ENCODE data around the gene ACACB.

The ACACB gene

GRCh38 chr12:109114644-109115043 is 1.7 kb upstream of the ACACB start:
- no peak for TF ChIP-seq FOXP2 (optimal IDR thresholded peaks at IDR 0.05; ENCODE audit: control extremely low read depth, extremely low read length, insufficient read depth)
- no peak for TF ChIP-seq EZH2 (IDR thresholded peaks at IDR 0.05)
- TF ChIP-seq POLR2AphosphoS5 (IDR thresholded peaks at IDR 0.05; ENCODE audit: borderline replicate concordance, low read depth, low read length) = no peak
- Histone ChIP-seq H3K27ac (no peak overlapping the region), H3K9ac (ENCODE audit: insufficient read length) (no peak overlapping the region), H3K9me3 (ENCODE audit: low read depth, low read length) (no peaks in the 10 kb centered on the region), H3K36me3 (ENCODE audit: insufficient read depth, low read length) (peaks cover 7% of the 10 kb centered on the region; the same call in 1 of the 2 replicates), H3K4me3 (no peak overlapping the region)
- DNase-seq (ENCODE audit: low read depth, low spot score) = no peak

GRCh38 chr12:109115404-109115757 is 1.0 kb upstream of the ACACB start:
- peak overlapping the region; percentile 32 for H3K4me3 ChIP-seq
- H3K9ac ChIP-seq (ENCODE audit: insufficient read length) = no peak overlapping the region
- no peaks in the 10 kb centered on the region for H3K9me3 ChIP-seq (ENCODE audit: low read depth, low read length)
- TF ChIP-seq POLR2AphosphoS5 (IDR thresholded peaks at IDR 0.05; ENCODE audit: borderline replicate concordance, low read depth, low read length) = no peak
- TF ChIP-seq EZH2 (IDR thresholded peaks at IDR 0.05) = no peak
- TF ChIP-seq FOXP2 (optimal IDR thresholded peaks at IDR 0.05; ENCODE audit: control extremely low read depth, extremely low read length, insufficient read depth) = no peak
- H3K27ac ChIP-seq = peak overlapping the region; percentile 85
- 0 out of 2 replicates have a peak, but pooled peaks cover 1% of the 10 kb centered on the region for H3K36me3 ChIP-seq (ENCODE audit: insufficient read depth, low read length)
- DNase-seq (ENCODE audit: low read depth, low spot score) = no peak

GRCh38 chr12:109116611-109116949 is 193 bp downstream of the ACACB start:
- H3K9me3 ChIP-seq (ENCODE audit: low read depth, low read length) = no peaks in the 10 kb centered on the region
- DNase-seq (ENCODE audit: low read depth, low spot score) = no peak
- H3K9ac ChIP-seq (ENCODE audit: insufficient read length) = peak overlapping the region; percentile 35
- TF ChIP-seq POLR2AphosphoS5 (IDR thresholded peaks at IDR 0.05; ENCODE audit: borderline replicate concordance, low read depth, low read length) = no peak
- TF ChIP-seq EZH2 (IDR thresholded peaks at IDR 0.05) = no peak
- no peak for TF ChIP-seq FOXP2 (optimal IDR thresholded peaks at IDR 0.05; ENCODE audit: control extremely low read depth, extremely low read length, insufficient read depth)
- peak overlapping the region; percentile 85 for H3K27ac ChIP-seq
- H3K36me3 ChIP-seq (ENCODE audit: insufficient read depth, low read length) = no peaks in the 10 kb centered on the region
- H3K4me3 ChIP-seq = peak overlapping the region; percentile 32

- H3K27ac ChIP-seq = no peak overlapping the region
- H3K4me3 ChIP-seq = no peak overlapping the region
- H3K9me3 ChIP-seq (ENCODE audit: low read depth, low read length) = no peaks in the 10 kb centered on the region
- no peak for DNase-seq (ENCODE audit: low read depth, low spot score)
- TF ChIP-seq FOXP2 (optimal IDR thresholded peaks at IDR 0.05; ENCODE audit: control extremely low read depth, extremely low read length, insufficient read depth) = no peak
- TF ChIP-seq POLR2AphosphoS5 (IDR thresholded peaks at IDR 0.05; ENCODE audit: borderline replicate concordance, low read depth, low read length) = no peak
- TF ChIP-seq EZH2 (IDR thresholded peaks at IDR 0.05) = no peak
- H3K9ac ChIP-seq (ENCODE audit: insufficient read length) = no peak overlapping the region
- no peaks in the 10 kb centered on the region for H3K36me3 ChIP-seq (ENCODE audit: insufficient read depth, low read length)
These were observed 3.7 kb downstream of the ACACB start for GRCh38 chr12:109120095-109120494.

- no peak for DNase-seq (ENCODE audit: low read depth, low spot score)
- TF ChIP-seq POLR2AphosphoS5 (IDR thresholded peaks at IDR 0.05; ENCODE audit: borderline replicate concordance, low read depth, low read length) = no peak
- no peak for TF ChIP-seq FOXP2 (optimal IDR thresholded peaks at IDR 0.05; ENCODE audit: control extremely low read depth, extremely low read length, insufficient read depth)
- no peak for TF ChIP-seq EZH2 (IDR thresholded peaks at IDR 0.05)
- Histone ChIP-seq H3K9ac (ENCODE audit: insufficient read length) (no peak overlapping the region), H3K36me3 (ENCODE audit: insufficient read depth, low read length) (no peaks in the 10 kb centered on the region), H3K27ac (no peak overlapping the region), H3K4me3 (no peak overlapping the region), H3K9me3 (ENCODE audit: low read depth, low read length) (no peaks in the 10 kb centered on the region)
These were observed 4.2 kb downstream of the ACACB start for GRCh38 chr12:109120557-109120956.

- Histone ChIP-seq H3K9me3 (ENCODE audit: low read depth, low read length) (no peaks in the 10 kb centered on the region), H3K36me3 (ENCODE audit: insufficient read depth, low read length) (no peaks in the 10 kb centered on the region), H3K27ac (no peak overlapping the region), H3K9ac (ENCODE audit: insufficient read length) (no peak overlapping the region), H3K4me3 (no peak overlapping the region)
- TF ChIP-seq FOXP2 (optimal IDR thresholded peaks at IDR 0.05; ENCODE audit: control extremely low read depth, extremely low read length, insufficient read depth) (no peak), POLR2AphosphoS5 (IDR thresholded peaks at IDR 0.05; ENCODE audit: borderline replicate concordance, low read depth, low read length) (no peak), EZH2 (IDR thresholded peaks at IDR 0.05) (no peak)
- no peak for DNase-seq (ENCODE audit: low read depth, low spot score)
These were observed 5.0 kb downstream of the ACACB start for GRCh38 chr12:109121346-109121880.

GRCh38 chr12:109124878-109125648 is 8.7 kb downstream of the ACACB start:
- no peak for DNase-seq (ENCODE audit: low read depth, low spot score)
- no peak overlapping the region for H3K27ac ChIP-seq
- no peaks in the 10 kb centered on the region for H3K9me3 ChIP-seq (ENCODE audit: low read depth, low read length)
- TF ChIP-seq POLR2AphosphoS5 (IDR thresholded peaks at IDR 0.05; ENCODE audit: borderline replicate concordance, low read depth, low read length) (no peak), EZH2 (IDR thresholded peaks at IDR 0.05) (no peak), FOXP2 (optimal IDR thresholded peaks at IDR 0.05; ENCODE audit: control extremely low read depth, extremely low read length, insufficient read depth) (no peak)
- H3K4me3 ChIP-seq = no peak overlapping the region
- H3K9ac ChIP-seq (ENCODE audit: insufficient read length) = no peak overlapping the region
- no peaks in the 10 kb centered on the region for H3K36me3 ChIP-seq (ENCODE audit: insufficient read depth, low read length)

- DNase-seq (ENCODE audit: low read depth, low spot score) = no peak
- Histone ChIP-seq H3K36me3 (ENCODE audit: insufficient read depth, low read length) (no peaks in the 10 kb centered on the region), H3K4me3 (no peak overlapping the region), H3K9me3 (ENCODE audit: low read depth, low read length) (no peaks in the 10 kb centered on the region), H3K27ac (no peak overlapping the region), H3K9ac (ENCODE audit: insufficient read length) (no peak overlapping the region)
- TF ChIP-seq FOXP2 (optimal IDR thresholded peaks at IDR 0.05; ENCODE audit: control extremely low read depth, extremely low read length, insufficient read depth) (no peak), POLR2AphosphoS5 (IDR thresholded peaks at IDR 0.05; ENCODE audit: borderline replicate concordance, low read depth, low read length) (no peak), EZH2 (IDR thresholded peaks at IDR 0.05) (no peak)
These were observed 9.4 kb downstream of the ACACB start for GRCh38 chr12:109125791-109126190.
